ENCODE results near the gene LRFN2. TPM values are rescaled to one million over a fixed set of nuclear protein-coding genes. Genes with fewer than 3 reads are reported as not detected.

The LRFN2 gene
- total and polyA plus RNA-seq, 2 experiments from 2014 or later, result 0.33 to 0.54 TPM

GRCh38 chr6:40479706-40480105, 107.5 kb downstream of the LRFN2 start:
- Histone ChIP-seq H3K4me1 (ENCODE audit: insufficient read depth) (peaks cover under 1% of the 10 kb centered on the region), H3K4me3 (no peak overlapping the region), H3K27me3 (peaks cover 14% of the 10 kb centered on the region), H3K36me3 (replicated peaks; ENCODE audit: insufficient read depth, low read depth) (no peaks in the 10 kb centered on the region), H3K27ac (no peak overlapping the region), H3K9me3 (ENCODE audit: low read depth) (no peaks in the 10 kb centered on the region), H4K20me1 (ENCODE audit: insufficient read depth, poor library complexity, severe bottlenecking) (no peaks in the 10 kb centered on the region), H3K79me2 (no peaks in the 10 kb centered on the region), H2AFZ (no peak overlapping the region), H3K9me2 (replicated peaks; ENCODE audit: insufficient read depth) (no peaks in the 10 kb centered on the region), H3K4me2 (no peak overlapping the region)
- no peak for TF ChIP-seq EZH2phosphoT487 (IDR thresholded peaks at IDR 0.05; ENCODE audit: low read depth, severe bottlenecking, unreplicated experiment)
- TF ChIP-seq, protein P1, sequence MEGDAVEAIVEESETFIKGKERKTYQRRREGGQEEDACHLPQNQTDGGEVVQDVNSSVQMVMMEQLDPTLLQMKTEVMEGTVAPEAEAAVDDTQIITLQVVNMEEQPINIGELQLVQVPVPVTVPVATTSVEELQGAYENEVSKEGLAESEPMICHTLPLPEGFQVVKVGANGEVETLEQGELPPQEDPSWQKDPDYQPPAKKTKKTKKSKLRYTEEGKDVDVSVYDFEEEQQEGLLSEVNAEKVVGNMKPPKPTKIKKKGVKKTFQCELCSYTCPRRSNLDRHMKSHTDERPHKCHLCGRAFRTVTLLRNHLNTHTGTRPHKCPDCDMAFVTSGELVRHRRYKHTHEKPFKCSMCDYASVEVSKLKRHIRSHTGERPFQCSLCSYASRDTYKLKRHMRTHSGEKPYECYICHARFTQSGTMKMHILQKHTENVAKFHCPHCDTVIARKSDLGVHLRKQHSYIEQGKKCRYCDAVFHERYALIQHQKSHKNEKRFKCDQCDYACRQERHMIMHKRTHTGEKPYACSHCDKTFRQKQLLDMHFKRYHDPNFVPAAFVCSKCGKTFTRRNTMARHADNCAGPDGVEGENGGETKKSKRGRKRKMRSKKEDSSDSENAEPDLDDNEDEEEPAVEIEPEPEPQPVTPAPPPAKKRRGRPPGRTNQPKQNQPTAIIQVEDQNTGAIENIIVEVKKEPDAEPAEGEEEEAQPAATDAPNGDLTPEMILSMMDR (IDR thresholded peaks at IDR 0.05; ENCODE audit: poor library complexity), result no peak
- no peak for TF ChIP-seq EZH2 (IDR thresholded peaks at IDR 0.05; ENCODE audit: borderline replicate concordance)
- no peak for DNase-seq (ENCODE audit: low spot score)
- WGBS (ENCODE audit: low lambda C conversion rate, missing lambda C conversion rate), result 85% methylated on average over 7 of the region's 7 CpGs

GRCh38 chr6:40477246-40478126, 109.7 kb downstream of the LRFN2 start:
- no peak for TF ChIP-seq EZH2 (IDR thresholded peaks at IDR 0.05; ENCODE audit: borderline replicate concordance)
- no peak for TF ChIP-seq EZH2phosphoT487 (IDR thresholded peaks at IDR 0.05; ENCODE audit: low read depth, severe bottlenecking, unreplicated experiment)
- TF ChIP-seq, protein P1 (IDR thresholded peaks at IDR 0.05; ENCODE audit: poor library complexity), result no peak
- WGBS (ENCODE audit: low lambda C conversion rate, missing lambda C conversion rate), result 31% methylated on average over 19 of the region's 19 CpGs
- Histone ChIP-seq H3K4me1 (ENCODE audit: insufficient read depth) (no peaks in the 10 kb centered on the region), H3K79me2 (no peaks in the 10 kb centered on the region), H3K27ac (no peak overlapping the region), H3K4me3 (no peak overlapping the region), H3K9me3 (ENCODE audit: low read depth) (no peaks in the 10 kb centered on the region), H3K27me3 (peaks cover 14% of the 10 kb centered on the region), H4K20me1 (ENCODE audit: insufficient read depth, poor library complexity, severe bottlenecking) (no peaks in the 10 kb centered on the region), H3K36me3 (replicated peaks; ENCODE audit: insufficient read depth, low read depth) (no peaks in the 10 kb centered on the region), H3K4me2 (peak overlapping the region; percentile 42), H3K9me2 (replicated peaks; ENCODE audit: insufficient read depth) (no peaks in the 10 kb centered on the region), H2AFZ (no peak overlapping the region)
- DNase-seq (ENCODE audit: low spot score), result peak; percentile 48

GRCh38 chr6:40476673-40477072, 110.5 kb downstream of the LRFN2 start:
- Histone ChIP-seq H3K79me2 (no peaks in the 10 kb centered on the region), H3K27ac (no peak overlapping the region), H3K4me1 (ENCODE audit: insufficient read depth) (no peaks in the 10 kb centered on the region), H4K20me1 (ENCODE audit: insufficient read depth, poor library complexity, severe bottlenecking) (no peaks in the 10 kb centered on the region), H3K9me2 (replicated peaks; ENCODE audit: insufficient read depth) (no peaks in the 10 kb centered on the region), H3K36me3 (replicated peaks; ENCODE audit: insufficient read depth, low read depth) (no peaks in the 10 kb centered on the region), H2AFZ (no peak overlapping the region), H3K4me3 (no peak overlapping the region), H3K9me3 (ENCODE audit: low read depth) (no peaks in the 10 kb centered on the region), H3K4me2 (no peak overlapping the region), H3K27me3 (peaks cover 14% of the 10 kb centered on the region)
- TF ChIP-seq EZH2 (IDR thresholded peaks at IDR 0.05; ENCODE audit: borderline replicate concordance) (no peak), EZH2phosphoT487 (IDR thresholded peaks at IDR 0.05; ENCODE audit: low read depth, severe bottlenecking, unreplicated experiment) (no peak)
- TF ChIP-seq, protein P1 (IDR thresholded peaks at IDR 0.05; ENCODE audit: poor library complexity), result no peak
- whole genome bisulfite sequencing (ENCODE audit: low lambda C conversion rate, missing lambda C conversion rate), result 94% methylated on average over 6 of the region's 6 CpGs
- DNase-seq (ENCODE audit: low spot score), result no peak

All from hepatocyte (in vitro differentiated cells).